Activated T-cell treated with anti-CD3 and anti-CD28 coated beads, Interleukin-2, amount 50 U/mL, for 48 hours (primary cell): ENCODE measurements around the gene MC1R.
A peak's percentile ranks its signal among the peaks of the same experiment; 100 is the strongest.
"Not testable (repeated sequence)": the region's sequence is repeated elsewhere in the genome, so short reads cannot be mapped to it uniquely, and the experiment has no call there.

Experiments used
- DNase-seq, 2 experiments: peaks; one replicate each; pipeline ENCODE4 v3.0.0-alpha.2; 2020

MC1R gene

DNA sequence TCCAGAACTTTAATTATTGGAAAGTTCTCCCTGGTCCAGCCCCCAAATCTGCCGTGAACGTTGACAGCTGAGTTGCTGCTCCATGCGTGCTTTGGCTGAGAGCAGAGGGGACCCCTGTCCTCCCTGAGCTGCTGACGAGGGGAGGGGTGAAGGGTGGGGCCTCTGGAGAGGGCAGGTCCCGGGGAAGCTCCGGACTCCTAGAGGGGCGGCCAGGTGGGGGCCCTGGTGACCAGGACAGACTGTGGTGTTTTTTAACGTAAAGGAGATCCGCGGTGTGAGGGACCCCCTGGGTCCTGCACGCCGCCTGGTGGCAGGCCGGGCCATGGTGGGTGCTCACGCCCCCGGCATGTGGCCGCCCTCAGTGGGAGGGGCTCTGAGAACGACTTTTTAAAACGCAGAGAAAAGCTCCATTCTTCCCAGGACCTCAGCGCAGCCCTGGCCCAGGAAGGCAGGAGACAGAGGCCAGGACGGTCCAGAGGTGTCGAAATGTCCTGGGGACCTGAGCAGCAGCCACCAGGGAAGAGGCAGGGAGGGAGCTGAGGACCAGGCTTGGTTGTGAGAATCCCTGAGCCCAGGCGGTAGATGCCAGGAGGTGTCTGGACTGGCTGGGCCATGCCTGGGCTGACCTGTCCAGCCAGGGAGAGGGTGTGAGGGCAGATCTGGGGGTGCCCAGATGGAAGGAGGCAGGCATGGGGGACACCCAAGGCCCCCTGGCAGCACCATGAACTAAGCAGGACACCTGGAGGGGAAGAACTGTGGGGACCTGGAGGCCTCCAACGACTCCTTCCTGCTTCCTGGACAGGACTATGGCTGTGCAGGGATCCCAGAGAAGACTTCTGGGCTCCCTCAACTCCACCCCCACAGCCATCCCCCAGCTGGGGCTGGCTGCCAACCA, at the start of gene MC1R:
MC1R (plus strand) TSS at position 410 of the 895 bp plus-strand sequence; CDS start at position 807, 397 bp downstream.
- peak; percentile 53 for DNase-seq

DNA sequence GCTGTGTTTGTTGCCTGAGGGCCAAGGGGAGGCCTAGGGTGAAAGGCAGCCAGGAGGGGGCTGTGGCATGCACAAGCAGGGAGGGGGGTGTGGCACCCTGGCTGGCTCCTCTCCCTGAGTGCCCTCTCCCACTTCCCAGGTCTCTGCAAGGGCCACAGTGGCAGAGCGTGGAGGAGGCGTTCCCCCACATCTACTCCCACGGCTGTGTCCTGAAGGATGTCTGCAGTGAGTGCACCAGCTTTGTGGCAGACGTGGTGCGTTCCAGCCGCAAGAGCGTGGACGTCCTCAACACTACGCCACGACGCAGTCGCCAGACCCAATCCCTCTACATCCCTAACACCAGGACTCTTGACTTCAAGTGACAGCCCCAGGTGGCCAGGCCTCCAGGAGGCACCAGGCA, 48.8 kb upstream of the MC1R start:
- no peak for DNase-seq

DNA sequence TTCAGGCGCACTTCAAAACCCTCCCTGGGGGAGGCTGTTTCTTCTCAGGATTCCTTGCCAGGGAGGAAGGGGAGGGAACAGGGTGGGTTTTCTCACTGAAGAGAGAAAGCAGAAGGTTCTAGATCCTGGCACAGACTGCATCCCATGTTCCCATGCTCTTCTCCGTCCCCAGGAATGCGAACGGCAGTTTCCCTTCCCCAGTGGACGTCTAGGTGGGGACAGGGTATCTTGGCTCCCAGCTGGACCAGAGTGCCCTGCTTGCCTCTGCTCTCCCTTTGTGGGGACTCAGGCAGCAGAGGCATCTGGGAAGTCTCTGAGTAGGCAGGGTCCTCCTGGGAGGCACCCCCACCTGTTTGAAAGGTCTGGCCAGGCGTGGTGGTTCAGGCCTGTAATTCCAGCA, 48.2 kb upstream of the MC1R start:
- no peak for DNase-seq

DNA sequence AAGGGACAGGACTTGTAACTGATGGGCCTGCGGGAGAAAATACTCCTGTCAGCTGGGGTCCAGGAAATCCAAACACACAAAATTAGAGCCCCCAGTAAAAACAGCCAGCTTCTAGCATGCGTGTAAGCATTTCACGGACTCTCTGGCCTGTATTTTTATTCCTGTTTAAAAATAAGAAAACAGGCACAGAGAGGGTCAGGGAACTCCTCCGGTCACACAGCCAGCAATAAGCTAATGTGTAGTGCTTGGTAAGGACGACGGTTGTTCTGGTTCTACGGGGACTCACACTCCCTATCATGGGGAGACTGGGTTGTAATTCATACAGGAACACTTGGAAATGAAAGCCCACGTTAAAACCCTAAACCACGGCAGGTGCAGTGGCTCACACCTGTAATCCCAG, 46.8 kb upstream of the MC1R start:
- DNase-seq: no peak

DNA sequence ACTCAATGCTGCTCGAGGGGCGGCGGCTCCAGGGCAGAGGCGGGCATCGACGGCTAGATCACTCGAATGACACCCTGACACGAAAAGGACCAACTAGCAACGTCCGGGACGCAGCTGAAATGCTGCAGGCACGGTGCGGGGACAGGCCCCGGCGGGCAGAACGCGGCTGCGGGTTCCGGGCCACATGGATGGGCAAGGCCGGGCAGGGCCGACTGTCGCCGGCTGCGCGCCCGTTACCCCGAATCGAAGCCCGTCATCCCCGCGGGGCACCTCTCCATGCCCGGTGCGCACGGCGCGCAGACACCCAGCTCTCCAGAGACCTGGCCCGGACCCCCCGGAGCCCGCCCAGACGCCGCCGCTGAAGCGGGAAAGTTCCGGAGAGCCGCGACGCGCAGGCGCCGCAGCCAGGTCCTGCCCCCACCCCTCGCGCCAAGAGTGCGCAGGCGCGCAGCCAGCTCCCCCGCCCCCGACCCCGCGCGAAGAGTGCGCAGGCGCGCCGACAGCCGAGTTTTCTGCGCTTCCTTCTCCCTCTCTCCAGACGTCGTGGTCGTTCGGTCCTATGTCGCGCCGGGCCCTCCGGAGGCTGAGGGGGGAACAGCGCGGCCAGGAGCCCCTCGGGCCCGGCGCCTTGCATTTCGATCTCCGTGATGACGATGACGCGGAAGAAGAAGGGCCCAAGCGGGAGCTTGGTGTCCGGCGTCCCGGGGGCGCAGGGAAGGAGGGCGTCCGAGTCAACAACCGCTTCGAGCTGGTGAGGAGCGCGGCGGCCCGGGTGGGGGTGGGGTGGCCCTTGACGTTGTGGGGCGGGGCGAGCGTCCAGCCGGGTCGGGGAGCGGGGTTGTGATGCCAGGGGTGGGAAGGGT, 45.3 kb upstream of the MC1R start, which contains the start of gene TCF25:
TCF25 (plus strand) TSS at position 484 of the 863 bp plus-strand sequence; CDS start at position 560, 76 bp downstream.
- DNase-seq: peak; percentile 88 to 90

DNA sequence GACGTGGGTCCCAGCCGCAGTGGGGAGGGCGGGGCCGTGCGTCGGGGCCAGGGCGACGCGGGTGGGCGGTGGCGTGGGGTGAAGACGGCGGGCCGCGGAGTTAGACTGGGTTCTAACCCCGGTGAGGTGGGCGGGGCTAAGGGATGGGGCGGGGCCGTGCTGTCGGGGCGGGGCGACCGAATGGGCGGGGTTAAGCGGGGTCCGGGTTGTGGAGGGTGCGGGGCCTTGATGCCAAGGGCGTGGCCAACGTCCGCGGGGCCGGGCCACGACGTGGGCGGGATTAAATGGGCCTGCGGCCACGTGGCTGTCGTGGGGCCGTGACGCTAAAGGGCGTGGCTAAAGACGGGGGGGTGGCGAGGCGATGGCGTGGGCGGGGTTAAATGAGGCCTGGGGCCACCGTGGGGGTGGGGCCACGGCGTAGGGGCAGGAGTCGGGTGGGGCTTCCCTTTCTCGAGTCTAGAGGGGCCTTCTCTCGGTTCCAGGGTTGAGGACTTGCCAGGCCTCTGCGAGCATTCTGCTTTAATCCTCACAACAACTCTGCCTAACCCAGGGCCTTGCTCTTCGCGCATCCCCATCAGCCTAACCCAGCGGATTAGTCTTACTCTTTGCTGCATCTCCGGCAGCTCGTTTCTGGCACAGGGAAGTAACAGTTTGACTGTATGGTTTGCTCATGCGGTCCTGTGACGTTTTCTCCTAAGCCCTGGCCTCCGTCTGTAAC, 44.5 kb upstream of the MC1R start:
- peak; percentile 98 to 99 for DNase-seq

DNA sequence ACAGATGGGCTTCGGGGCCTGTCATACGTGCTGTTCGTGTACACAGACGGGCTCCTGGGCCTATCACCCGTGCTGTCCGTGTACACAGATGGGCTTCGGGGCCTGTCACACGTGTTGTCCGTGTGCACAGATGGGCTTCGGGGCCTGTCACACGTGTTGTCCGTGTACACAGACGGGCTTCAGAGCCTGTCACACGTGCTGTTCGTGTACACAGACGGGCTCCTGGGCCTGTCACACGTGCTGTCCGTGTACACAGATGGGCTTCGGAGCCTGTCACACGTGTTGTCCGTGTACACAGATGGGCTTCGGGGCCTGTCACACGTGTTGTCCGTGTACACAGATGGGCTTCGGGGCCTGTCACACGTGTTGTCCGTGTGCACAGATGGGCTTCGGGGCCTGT, 39.5 kb upstream of the MC1R start:
- not testable (repeated sequence) for DNase-seq

DNA sequence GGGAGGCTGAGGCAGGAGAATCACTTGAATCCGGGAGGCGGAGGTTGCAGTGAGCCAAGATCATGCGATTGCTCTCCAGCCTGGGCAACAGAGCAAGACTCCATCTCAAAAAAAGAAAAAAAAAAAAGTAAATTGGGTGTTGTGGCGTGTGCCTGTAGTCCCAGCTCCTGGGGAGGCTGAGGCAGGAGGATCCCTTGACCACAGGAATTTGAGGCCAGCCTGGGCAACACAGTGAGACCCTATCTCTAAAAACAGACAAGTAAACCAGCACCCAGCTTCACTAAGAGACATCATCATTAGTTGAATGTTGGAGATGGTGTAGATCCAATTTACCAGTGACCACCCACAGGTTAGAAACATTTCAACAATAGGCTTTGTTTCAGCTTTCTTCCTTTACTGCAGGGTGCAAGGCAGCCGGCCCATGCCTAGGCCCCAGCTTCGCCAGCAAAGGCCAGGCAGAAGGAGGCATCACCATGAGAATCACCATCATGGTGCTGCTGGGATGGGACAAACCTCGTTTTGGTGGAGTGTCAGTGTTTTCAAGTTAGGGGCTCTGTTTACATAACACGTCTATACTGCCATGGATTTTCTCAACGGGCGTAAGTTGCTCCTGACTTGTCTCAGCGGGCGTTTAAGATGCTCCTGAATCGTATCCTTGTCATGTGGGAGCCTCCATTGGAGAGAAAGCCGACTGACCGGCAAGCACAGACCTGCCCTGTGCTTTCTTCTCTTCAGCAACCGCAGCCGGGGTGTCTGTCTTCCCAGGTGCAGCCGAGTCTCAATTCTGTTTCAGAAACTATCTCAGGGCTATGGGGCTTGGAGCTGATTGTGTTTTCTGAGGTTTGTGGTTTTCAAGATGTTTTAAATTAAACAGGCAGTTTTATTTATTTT, 37.9 kb upstream of the MC1R start:
- no peak for DNase-seq

DNA sequence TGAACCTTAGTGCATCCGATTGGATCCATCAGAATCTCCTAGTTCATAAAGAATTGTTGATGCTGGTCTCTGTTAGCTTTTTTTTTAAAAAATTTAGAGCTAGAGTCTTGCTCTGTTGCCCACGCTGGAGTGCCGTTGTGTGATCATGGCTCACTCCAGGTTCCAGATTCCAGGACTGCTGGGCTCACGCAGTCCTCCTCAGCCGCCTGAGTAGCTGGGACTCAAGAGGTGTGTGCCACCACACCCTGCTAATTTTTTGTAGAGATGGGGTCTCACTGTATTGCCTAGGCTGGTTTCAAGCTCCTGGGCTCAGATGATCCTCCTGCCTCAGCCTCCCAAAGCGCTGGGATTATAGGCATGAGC, 37.3 kb upstream of the MC1R start:
- no peak for DNase-seq

DNA sequence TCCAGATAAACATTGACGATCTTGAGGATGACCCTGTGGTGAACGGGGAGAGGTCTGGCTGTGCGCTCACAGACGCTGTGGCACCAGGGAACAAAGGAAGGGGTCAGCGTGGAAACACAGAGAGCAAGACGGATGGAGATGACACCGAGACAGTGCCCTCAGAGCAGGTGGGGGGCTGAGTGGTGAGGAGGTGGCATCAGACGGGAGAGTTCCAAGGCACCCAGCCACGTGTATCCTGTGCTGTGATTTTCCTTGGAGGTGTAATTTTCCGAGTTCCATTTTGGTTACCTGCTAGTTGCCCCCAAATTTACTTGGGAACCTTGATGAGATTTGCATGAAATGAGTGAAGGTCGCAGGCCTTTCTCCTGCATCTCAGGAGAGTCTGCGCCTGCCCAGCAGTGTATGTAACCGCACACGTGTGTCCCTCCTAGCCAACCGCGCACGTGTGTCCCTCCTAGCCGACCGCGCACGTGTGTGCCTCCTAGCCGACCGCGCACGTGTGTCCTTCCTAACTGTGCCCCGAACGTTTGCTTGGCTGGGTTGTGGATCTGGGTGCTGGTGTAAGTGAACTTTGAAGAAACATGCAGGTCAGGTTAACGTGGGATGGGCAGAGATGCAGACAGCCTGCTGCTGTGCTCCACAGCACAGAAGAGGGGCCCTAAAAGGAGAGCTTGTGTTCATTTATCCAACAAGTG, 35.2 kb upstream of the MC1R start:
- DNase-seq: no peak

DNA sequence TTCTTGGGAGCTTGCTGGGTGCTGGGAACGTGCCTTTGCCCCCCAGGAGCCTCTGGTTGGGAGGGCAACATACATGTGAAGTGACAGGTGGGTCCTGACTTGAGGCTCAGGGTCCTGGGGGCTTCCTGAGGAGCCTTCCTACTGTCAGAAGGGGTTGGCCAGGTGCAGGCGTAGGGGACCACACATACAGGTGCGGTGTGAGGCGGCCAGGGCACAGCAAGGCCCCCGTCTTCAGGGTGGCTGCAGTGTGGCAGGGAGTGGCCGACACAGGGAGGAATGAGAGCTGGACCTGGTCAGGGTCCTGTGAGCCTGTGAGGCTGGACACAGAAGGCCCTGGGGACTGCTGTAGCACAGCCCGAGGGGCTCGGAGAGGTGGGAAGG, 34.6 kb upstream of the MC1R start:
- DNase-seq: no peak

DNA sequence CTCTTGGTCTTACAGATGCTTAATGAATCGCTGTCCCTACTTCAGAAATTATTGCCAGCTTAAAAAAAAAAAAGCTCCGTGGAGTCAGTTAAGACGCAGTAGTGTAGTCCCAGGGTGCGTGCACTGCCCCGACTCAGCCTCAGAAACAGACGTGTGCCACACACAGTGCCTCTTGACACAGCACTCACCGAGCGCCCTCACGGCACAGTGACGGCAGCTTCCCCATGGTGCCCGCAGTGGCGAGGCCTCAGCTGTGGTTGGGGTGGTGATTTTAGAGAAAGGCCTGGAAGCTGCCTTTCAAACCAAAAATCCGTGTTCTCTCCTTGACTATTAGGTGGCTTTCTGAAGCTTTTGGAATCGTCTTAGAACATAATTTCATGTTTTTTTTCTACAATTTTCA, 31.4 kb upstream of the MC1R start:
- no peak for DNase-seq

DNA sequence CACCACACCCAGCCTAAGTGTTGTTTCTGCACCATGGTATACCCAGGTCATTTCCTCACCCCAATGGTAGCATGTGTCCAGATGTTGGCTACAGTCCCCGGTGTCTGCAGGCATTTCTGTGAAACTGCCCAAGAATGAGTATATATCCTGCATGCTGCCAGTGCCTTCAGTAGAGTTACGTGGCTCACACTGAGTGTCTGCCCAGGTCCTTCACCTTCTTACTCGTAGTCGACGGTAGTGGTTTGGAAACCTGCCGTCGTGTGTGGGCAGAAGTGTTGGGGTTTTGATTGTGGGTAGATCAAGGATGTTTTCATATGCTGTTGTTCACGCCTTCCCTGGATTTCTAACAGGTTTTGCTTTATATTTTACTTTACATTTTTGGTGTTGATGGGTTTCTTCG, 28.5 kb upstream of the MC1R start:
- peak; percentile 65 to 71 for DNase-seq

DNA sequence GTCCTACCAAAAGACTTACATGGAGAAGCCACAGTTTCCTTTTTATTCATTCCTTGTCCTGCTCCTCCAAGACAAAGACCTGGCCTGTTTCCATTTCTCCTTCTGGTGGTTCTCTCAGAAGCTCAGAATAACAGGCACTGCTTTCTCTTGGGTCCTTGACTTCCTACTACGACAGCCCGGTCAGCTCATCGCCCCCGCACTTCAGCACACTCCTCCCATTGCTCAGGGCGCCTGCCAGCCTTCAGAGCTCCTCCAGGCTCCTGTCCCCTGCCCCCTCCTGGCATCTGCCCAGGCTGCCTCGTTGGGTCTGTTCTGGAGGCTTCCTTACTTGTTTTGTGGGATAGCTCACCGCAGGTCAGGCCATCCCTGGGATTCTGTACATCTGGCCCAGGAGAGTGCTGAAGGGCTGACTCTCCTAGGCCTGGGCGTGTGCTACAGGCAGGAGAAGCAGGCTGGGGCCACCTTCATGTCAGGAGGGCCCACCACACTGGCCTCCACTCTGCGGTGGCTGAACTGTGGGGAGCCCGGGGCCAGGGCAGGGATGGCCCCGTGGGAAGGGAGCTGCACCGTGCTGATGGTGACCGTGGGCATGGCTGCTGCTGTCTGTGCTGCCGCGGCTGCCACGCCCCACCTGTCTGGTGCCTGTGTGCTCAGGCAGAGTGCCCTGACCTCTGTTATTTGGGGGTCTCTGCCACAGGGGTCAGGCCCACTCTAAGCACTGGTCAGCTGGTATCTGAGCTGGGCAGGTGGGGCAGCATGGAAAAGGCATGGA, 27.6 kb upstream of the MC1R start:
- DNase-seq: no peak

DNA sequence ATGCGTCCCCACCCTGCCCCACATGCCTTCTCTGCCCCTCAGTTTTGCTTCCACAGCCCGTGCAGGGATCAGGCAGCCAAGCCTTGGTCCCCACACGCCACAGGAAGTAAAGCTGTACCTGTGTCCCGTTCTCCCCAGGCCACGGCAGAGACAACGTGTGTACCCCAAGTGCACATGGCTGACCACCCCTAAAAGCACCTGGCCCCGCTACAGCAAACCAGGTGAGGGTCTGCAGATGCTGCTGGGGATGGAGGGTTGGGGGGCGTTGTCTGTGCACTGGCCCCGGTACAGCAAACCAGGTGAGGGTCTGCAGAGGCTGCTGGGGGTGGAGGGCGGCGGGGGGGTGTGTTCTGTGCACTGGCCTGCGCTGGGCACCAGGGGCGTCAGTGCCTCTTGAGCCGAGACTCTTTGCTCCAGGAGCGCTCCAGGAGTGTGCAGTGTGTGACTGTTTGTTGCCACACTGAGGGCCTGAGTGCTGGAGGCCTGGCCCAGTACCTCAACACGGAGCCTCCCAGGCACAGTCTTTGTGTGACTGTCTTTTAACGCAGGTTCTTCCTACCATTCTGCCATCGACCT, 26.5 kb upstream of the MC1R start:
- DNase-seq: no peak

DNA sequence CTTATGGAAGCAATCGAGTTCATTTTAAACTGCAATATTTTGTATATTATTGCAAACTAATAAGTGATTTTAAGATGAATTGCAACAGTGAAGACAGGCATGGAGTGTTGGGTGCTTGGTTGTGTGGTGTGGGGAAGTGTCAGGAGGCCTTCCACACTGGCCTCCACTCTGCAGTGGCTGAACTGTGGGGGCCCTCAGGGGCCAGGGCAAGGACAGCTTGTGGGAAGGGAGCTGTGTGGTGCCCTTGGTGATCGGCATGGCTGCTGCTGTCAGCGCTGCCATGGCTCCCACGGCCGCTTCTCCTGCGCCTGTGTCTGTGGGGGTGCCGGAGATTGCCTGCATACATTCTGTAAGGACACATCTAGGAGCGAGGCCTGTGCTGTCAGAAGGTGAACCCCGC, 26.0 kb upstream of the MC1R start:
- no peak for DNase-seq

DNA sequence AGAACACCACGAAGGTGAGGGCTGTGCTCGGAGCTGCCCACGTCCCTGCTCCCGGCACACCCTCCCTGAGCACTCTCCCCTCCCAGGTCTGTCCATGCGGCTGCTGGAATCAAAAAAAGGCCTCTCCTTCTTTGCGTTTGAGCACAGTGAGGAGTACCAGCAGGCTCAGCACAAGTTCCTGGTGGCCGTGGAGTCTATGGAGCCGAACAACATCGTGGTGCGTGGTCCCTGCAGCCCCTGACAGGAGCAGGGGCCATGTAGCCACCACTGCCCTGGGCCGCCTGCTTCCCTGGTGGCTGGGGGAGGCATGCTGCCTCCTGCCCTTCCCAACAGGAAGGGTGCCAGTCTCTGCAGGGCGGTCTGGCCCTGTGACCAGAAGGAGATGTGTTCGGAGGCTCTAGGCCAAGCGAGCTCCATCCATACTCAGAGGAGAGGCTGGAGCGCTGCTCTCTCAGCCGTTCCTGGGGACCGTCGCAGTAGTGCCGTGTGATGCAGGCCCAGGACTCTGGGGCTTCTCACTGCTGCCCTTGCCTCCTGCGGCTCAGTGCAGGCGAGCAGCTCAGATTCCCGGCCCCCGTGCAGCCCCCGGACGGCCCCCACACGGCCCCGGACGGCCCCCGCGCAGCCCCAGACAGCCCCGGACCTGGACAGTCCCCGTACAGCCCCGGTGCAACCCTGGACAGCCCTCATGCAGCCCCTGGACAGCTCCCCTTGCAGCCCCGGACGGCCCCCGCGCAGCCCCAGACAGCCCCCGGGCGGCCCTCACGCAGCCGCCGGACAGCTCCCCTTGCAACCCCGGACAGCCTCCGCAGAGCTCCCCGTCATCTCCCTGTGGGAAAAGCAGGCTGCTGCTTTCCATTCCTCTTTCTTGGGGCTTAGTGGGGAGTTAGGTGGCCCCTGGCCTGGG, 24.8 kb upstream of the MC1R start:
- no peak for DNase-seq

DNA sequence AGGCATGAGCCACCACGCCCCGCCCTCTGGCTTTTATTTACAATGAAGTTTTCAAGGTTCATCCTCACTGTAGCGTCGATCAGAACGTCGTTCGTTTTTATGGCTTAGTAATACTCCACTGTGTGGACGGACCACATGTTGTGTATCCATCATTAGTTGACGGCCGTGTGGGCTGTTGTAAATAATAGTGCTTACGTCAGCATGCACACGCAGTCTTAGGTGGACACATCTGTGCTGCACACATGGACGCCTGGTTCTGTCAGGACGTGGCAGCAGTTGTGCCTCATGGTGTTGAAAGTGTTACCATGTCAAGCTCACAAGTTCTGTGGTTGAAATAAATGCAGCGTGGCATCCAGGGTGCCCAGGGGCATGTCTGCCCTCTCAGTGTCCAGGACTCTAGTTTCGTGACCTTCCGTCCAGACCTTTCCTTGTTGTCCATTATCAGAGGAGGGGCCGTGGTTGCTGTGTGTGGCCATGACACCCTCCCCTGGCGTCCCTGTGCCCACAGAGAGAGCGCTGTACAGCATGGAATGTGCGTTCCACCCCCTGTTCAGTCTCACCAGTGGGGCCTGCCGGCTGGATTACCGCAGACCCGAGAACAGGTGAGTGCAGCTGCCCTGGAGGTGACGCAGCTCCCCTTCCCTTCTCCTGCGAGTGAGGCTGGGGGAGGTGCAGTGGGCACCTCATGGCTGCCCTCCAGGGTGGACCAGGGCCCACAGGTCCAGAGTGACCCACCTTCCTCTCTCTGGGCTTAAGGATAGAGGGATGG, 23.0 kb upstream of the MC1R start:
- no peak for DNase-seq
